Caco-2 (cell line): ENCODE results near the gene NEK11. TPM values are rescaled to one million over a fixed set of nuclear protein-coding genes. Genes with fewer than 3 reads are reported as not detected.

Source experiments
- BruUV-seq: library from RNA; stranded (reverse); fragments of 400-500 nt; replicated peaks from 2 replicates; lab custom pipeline; 2021; lab: Mats Ljungman, UMichigan
- CTCF ChIA-PET: fragments of 300-600 bp; sonication (Branson Sonifier 250); formaldehyde crosslinking; loops from one replicate; lab custom pipeline; 2022; ENCODE audit warnings: antibody characterized with exemption; lab: Charles Lee
- POLR2A ChIA-PET: fragments of 300-600 bp; sonication (Branson Sonifier 250); formaldehyde crosslinking; loops from one replicate; lab custom pipeline; 2022; ENCODE audit warnings: antibody characterized with exemption; lab: Charles Lee
- DNase-seq, 2 experiments: peaks; one replicate each; pipeline versions ENCODE4 v3.0.0 to v3.0.0-alpha.2; 2020 to 2022
- H3K27me3 ChIP-seq: replicated peaks from 2 replicates; pipeline ENCODE4 v1.6.0; 2011; ENCODE audit warnings: low read length; ENCODE audit not compliant: control insufficient read depth, insufficient read depth
- H3K36me3 ChIP-seq: 2 replicates; pipeline ENCODE4 v1.5.1; 2011; ENCODE audit warnings: low read length; ENCODE audit not compliant: control insufficient read depth, insufficient read depth
- H3K4me1 ChIP-seq: fragments of 250-450 bp; sonication (Bioruptor Pico); 2 replicates; pipeline ENCODE4 v1.5.1; 2020; ENCODE audit warnings: mild to moderate bottlenecking
- H3K4me3 ChIP-seq: 2 replicates; pipeline ENCODE4 v1.5.1; 2011; ENCODE audit warnings: low read depth, mild to moderate bottlenecking, control low read depth, low read length
- H3K9me3 ChIP-seq: fragments of 250-450 bp; sonication (Bioruptor Pico); 2 replicates; pipeline ENCODE4 v1.5.1; 2020; ENCODE audit warnings: mild to moderate bottlenecking, moderate library complexity
- H3K27ac Mint-ChIP-seq: one replicate; pipeline ENCODE4 v1.8.0; 2022; ENCODE audit warnings: mixed read lengths; ENCODE audit not compliant: unreplicated experiment
- H3K27me3 Mint-ChIP-seq: one replicate; pipeline ENCODE4 v1.8.0; 2022; ENCODE audit warnings: mixed read lengths; ENCODE audit not compliant: insufficient read depth, unreplicated experiment
- H3K36me3 Mint-ChIP-seq: one replicate; pipeline ENCODE4 v1.8.0; 2022; ENCODE audit warnings: mild to moderate bottlenecking, mixed read lengths; ENCODE audit not compliant: insufficient read depth, unreplicated experiment
- H3K4me1 Mint-ChIP-seq: one replicate; pipeline ENCODE4 v1.8.0; 2022; ENCODE audit warnings: low read depth, mixed read lengths; ENCODE audit not compliant: unreplicated experiment
- H3K4me3 Mint-ChIP-seq: one replicate; pipeline ENCODE4 v1.8.0; 2022; ENCODE audit warnings: mild to moderate bottlenecking, moderate library complexity, mixed read lengths; ENCODE audit not compliant: unreplicated experiment
- H3K9me3 Mint-ChIP-seq: one replicate; pipeline ENCODE4 v1.8.0; 2022; ENCODE audit warnings: mixed read lengths; ENCODE audit not compliant: unreplicated experiment
- CTCF ChIP-seq, 2 experiments: fragments of 200-600 bp in 1 of 2; IDR thresholded peaks; 1 replicate in 1 of 2; 2 replicates in 1 of 2; pipeline versions ENCODE4 v1.5.1 to v1.8.0; 2011 to 2022; ENCODE audit warnings: antibody characterized with exemption in 1 of 2, control low read depth in 1 of 2, inconsistent platforms in 1 of 2, low read depth in 1 of 2, low read length in 1 of 2, mild to moderate bottlenecking in 1 of 2, moderate library complexity in 1 of 2; ENCODE audit not compliant: insufficient read depth in 1 of 2, severe bottlenecking in 1 of 2, unreplicated experiment in 1 of 2
- intact Hi-C: fragments of 100-400 bp; cut with micrococcal nuclease; formaldehyde crosslinking; loops from one replicate; pipeline ENCODE4 v1.10.0; 2022; ENCODE audit not compliant: unreplicated experiment
- total RNA-seq: library from RNA; stranded (reverse); gene quantifications from 2 replicates; pipeline ENCODE4 v1.2.3, GENCODE V29; 2022

NEK11 gene
- total RNA-seq, 1 experiment from 2014 or later = 4.4 TPM

GRCh38 chr3:131284302-131284701 is 257.6 kb downstream of the NEK11 start:
- TF ChIP-seq CTCF (IDR thresholded peaks at IDR 0.05; ENCODE audit: insufficient read depth in 1 of 2, low read depth in 1 of 2, low read length in 1 of 2, severe bottlenecking in 1 of 2, unreplicated experiment in 1 of 2) = no peak
- Mint-ChIP-seq H3K4me1 (no peaks in the 10 kb centered on the region), H3K27me3 (peaks cover 10% of the 10 kb centered on the region), H3K36me3 (no peaks in the 10 kb centered on the region), H3K27ac (no peak overlapping the region), H3K4me3 (no peak overlapping the region), H3K9me3 (no peaks in the 10 kb centered on the region)
- no peaks in the 10 kb centered on the region for H3K9me3 ChIP-seq
- no peaks in the 10 kb centered on the region; the same call in 1 of the 2 replicates for H3K27me3 ChIP-seq
- no peaks in the 10 kb centered on the region for H3K36me3 ChIP-seq
- CTCF ChIA-PET = no interaction called here
- BruUV-seq = no TSS peak
- intact Hi-C loops = no loop called here
- no peak overlapping the region for H3K4me3 ChIP-seq
- DNase-seq = no peak
- no peaks in the 10 kb centered on the region for H3K4me1 ChIP-seq
- POLR2A ChIA-PET = no interaction called here

GRCh38 chr3:131285456-131285855 is 258.8 kb downstream of the NEK11 start:
- no peak overlapping the region for H3K27ac Mint-ChIP-seq
- DNase-seq = no peak
- Histone ChIP-seq H3K9me3 (no peaks in the 10 kb centered on the region), H3K36me3 (no peaks in the 10 kb centered on the region), H3K27me3 (no peaks in the 10 kb centered on the region; the same call in 1 of the 2 replicates), H3K4me1 (no peaks in the 10 kb centered on the region), H3K4me3 (no peak overlapping the region)
- intact Hi-C loops = no loop called here
- H3K9me3 Mint-ChIP-seq = no peaks in the 10 kb centered on the region
- POLR2A ChIA-PET = no interaction called here
- H3K4me1 Mint-ChIP-seq = no peaks in the 10 kb centered on the region
- no TSS peak for BruUV-seq
- H3K27me3 Mint-ChIP-seq = peaks cover 9% of the 10 kb centered on the region
- H3K4me3 Mint-ChIP-seq = no peak overlapping the region
- TF ChIP-seq CTCF (IDR thresholded peaks at IDR 0.05; ENCODE audit: insufficient read depth in 1 of 2, low read depth in 1 of 2, low read length in 1 of 2, severe bottlenecking in 1 of 2, unreplicated experiment in 1 of 2) = no peak
- CTCF ChIA-PET = no interaction called here
- no peaks in the 10 kb centered on the region for H3K36me3 Mint-ChIP-seq

- no peak overlapping the region for H3K4me3 ChIP-seq
- no peaks in the 10 kb centered on the region for H3K9me3 Mint-ChIP-seq
- H3K36me3 ChIP-seq = no peaks in the 10 kb centered on the region
- ChIA-PET CTCF (no interaction called here), POLR2A (no interaction called here)
- no peaks in the 10 kb centered on the region for H3K4me1 Mint-ChIP-seq
- H3K4me3 Mint-ChIP-seq = no peak overlapping the region
- no peaks in the 10 kb centered on the region for H3K9me3 ChIP-seq
- peaks cover 19% of the 10 kb centered on the region for H3K27me3 Mint-ChIP-seq
- no peaks in the 10 kb centered on the region for H3K4me1 ChIP-seq
- DNase-seq = no peak
- intact Hi-C loops = no loop called here
- no peak overlapping the region for H3K27ac Mint-ChIP-seq
- no peak for TF ChIP-seq CTCF (IDR thresholded peaks at IDR 0.05; ENCODE audit: insufficient read depth in 1 of 2, low read depth in 1 of 2, low read length in 1 of 2, severe bottlenecking in 1 of 2, unreplicated experiment in 1 of 2)
- H3K27me3 ChIP-seq = no peaks in the 10 kb centered on the region
- H3K36me3 Mint-ChIP-seq = no peaks in the 10 kb centered on the region
- BruUV-seq = no TSS peak
Measured at GRCh38 chr3:131299836-131300235, 273.2 kb downstream of the NEK11 start.
